Measurements from ENCODE around the gene CNGA4.

The CNGA4 gene

GRCh38 chr11:6237266-6237665, 1.6 kb upstream of the CNGA4 start:
- DNase-seq, result no peak
- no CpG with 5 or more reads among the region's 4 CpGs for WGBS (ENCODE audit: extremely low coverage, insufficient coverage, insufficient read length)
- no peaks in the 10 kb centered on the region for H3K9me3 ChIP-seq (ENCODE audit: insufficient read depth, low read depth, low read length)

GRCh38 chr11:6237761-6238302, 1.1 kb upstream of the CNGA4 start:
- no CpG with 5 or more reads among the region's 5 CpGs for WGBS (ENCODE audit: extremely low coverage, insufficient coverage, insufficient read length)
- no peaks in the 10 kb centered on the region for H3K36me3 ChIP-seq (ENCODE audit: control insufficient read depth in 1 of 2, insufficient read depth in 2 of 2, low read length in 2 of 2)
- no peak overlapping the region for H4K8ac ChIP-seq (ENCODE audit: low read depth, low read length)
- DNase-seq, result no peak
- peaks cover 2 to 5% of the 10 kb centered on the region in 2 experiments for H3K4me1 ChIP-seq (ENCODE audit: control insufficient read depth in 1 of 2, insufficient read depth in 2 of 2, low read length in 2 of 2)
- no peak overlapping the region for H4K91ac ChIP-seq (ENCODE audit: low read depth, low read length)
- no peak overlapping the region for H3K4me2 ChIP-seq (ENCODE audit: low read length)
- H4K12ac ChIP-seq (ENCODE audit: low read depth, low read length), result no peak overlapping the region
- no peaks in the 10 kb centered on the region for H3K27me3 ChIP-seq (ENCODE audit: insufficient read depth, low read length)
- H2AFZ ChIP-seq (ENCODE audit: insufficient read depth, low read length, poor library complexity), result no peak overlapping the region
- no peak overlapping the region for H2BK5ac ChIP-seq (ENCODE audit: low read depth, low read length, poor library complexity)
- H3K79me2 ChIP-seq (ENCODE audit: control insufficient read depth, insufficient read depth, low read length, poor library complexity), result peaks cover 5% of the 10 kb centered on the region
- H3K9me3 ChIP-seq (ENCODE audit: insufficient read depth, low read depth, low read length), result no peaks in the 10 kb centered on the region
- H3K23ac ChIP-seq (ENCODE audit: low read length), result no peak overlapping the region
- H3K4ac ChIP-seq (ENCODE audit: low read depth, low read length), result no peak overlapping the region
- H3K9ac ChIP-seq (ENCODE audit: low read length), result no peak overlapping the region
- H3K79me1 ChIP-seq (ENCODE audit: low read length), result peaks cover 7% of the 10 kb centered on the region
- H2AK5ac ChIP-seq (ENCODE audit: low read length), result no peak overlapping the region
- H3K14ac ChIP-seq (ENCODE audit: low read length), result no peak overlapping the region
- no peak overlapping the region for H2BK120ac ChIP-seq (ENCODE audit: insufficient read depth, low read length, poor library complexity)
- no peak overlapping the region for H2BK12ac ChIP-seq (ENCODE audit: low read length)
- H3K27ac ChIP-seq (ENCODE audit: low read depth, low read length), result no peak overlapping the region
- no peak overlapping the region for H3K18ac ChIP-seq (ENCODE audit: low read length)
- H3K4me3 ChIP-seq (ENCODE audit: low read depth, low read length), result no peak overlapping the region

More at GRCh38 chr11:6237266-6237665, 1.6 kb upstream of the CNGA4 start:
- Histone ChIP-seq H4K12ac (ENCODE audit: low read depth, low read length) (no peak overlapping the region), H3K23ac (ENCODE audit: low read length) (no peak overlapping the region), H3K79me2 (ENCODE audit: control insufficient read depth, insufficient read depth, low read length, poor library complexity) (peaks cover 5% of the 10 kb centered on the region), H2BK12ac (ENCODE audit: low read length) (no peak overlapping the region), H3K4me3 (ENCODE audit: low read depth, low read length) (no peak overlapping the region), H3K9ac (ENCODE audit: low read length) (no peak overlapping the region), H3K27me3 (ENCODE audit: insufficient read depth, low read length) (no peaks in the 10 kb centered on the region), H3K4me1 (ENCODE audit: control insufficient read depth in 1 of 2, insufficient read depth in 2 of 2, low read length in 2 of 2) (peaks cover 2 to 5% of the 10 kb centered on the region in 2 experiments), H3K4ac (ENCODE audit: low read depth, low read length) (no peak overlapping the region), H3K79me1 (ENCODE audit: low read length) (peaks cover 7% of the 10 kb centered on the region), H3K36me3 (ENCODE audit: control insufficient read depth in 1 of 2, insufficient read depth in 2 of 2, low read length in 2 of 2) (no peaks in the 10 kb centered on the region), H3K18ac (ENCODE audit: low read length) (no peak overlapping the region), H3K14ac (ENCODE audit: low read length) (no peak overlapping the region), H3K27ac (ENCODE audit: low read depth, low read length) (no peak overlapping the region), H2AK5ac (ENCODE audit: low read length) (no peak overlapping the region), H2BK5ac (ENCODE audit: low read depth, low read length, poor library complexity) (no peak overlapping the region), H2AFZ (ENCODE audit: insufficient read depth, low read length, poor library complexity) (no peak overlapping the region), H4K91ac (ENCODE audit: low read depth, low read length) (no peak overlapping the region), H4K8ac (ENCODE audit: low read depth, low read length) (no peak overlapping the region), H3K4me2 (ENCODE audit: low read length) (no peak overlapping the region), H2BK120ac (ENCODE audit: insufficient read depth, low read length, poor library complexity) (no peak overlapping the region)

DNA sequence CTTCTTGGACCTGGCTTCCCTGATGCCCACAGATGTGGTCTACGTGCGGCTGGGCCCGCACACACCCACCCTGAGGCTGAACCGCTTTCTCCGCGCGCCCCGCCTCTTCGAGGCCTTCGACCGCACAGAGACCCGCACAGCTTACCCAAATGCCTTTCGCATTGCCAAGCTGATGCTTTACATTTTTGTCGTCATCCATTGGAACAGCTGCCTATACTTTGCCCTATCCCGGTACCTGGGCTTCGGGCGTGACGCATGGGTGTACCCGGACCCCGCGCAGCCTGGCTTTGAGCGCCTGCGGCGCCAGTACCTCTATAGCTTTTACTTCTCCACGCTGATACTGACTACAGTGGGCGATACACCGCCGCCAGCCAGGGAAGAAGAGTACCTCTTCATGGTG, 1.2 kb downstream of the CNGA4 start:
- Histone ChIP-seq H3K4me2 (ENCODE audit: low read length) (no peak overlapping the region), H3K27me3 (ENCODE audit: insufficient read depth, low read length) (no peaks in the 10 kb centered on the region), H3K79me2 (ENCODE audit: control insufficient read depth, insufficient read depth, low read length, poor library complexity) (no peaks in the 10 kb centered on the region), H3K4me1 (ENCODE audit: control insufficient read depth in 1 of 2, insufficient read depth in 2 of 2, low read length in 2 of 2) (no peaks in the 10 kb centered on the region), H2AFZ (ENCODE audit: insufficient read depth, low read length, poor library complexity) (no peak overlapping the region), H3K4me3 (ENCODE audit: low read depth, low read length) (no peak overlapping the region), H4K12ac (ENCODE audit: low read depth, low read length) (no peak overlapping the region), H4K91ac (ENCODE audit: low read depth, low read length) (no peak overlapping the region), H3K14ac (ENCODE audit: low read length) (no peak overlapping the region), H4K8ac (ENCODE audit: low read depth, low read length) (no peak overlapping the region), H3K27ac (ENCODE audit: low read depth, low read length) (no peak overlapping the region), H2BK120ac (ENCODE audit: insufficient read depth, low read length, poor library complexity) (no peak overlapping the region), H2AK5ac (ENCODE audit: low read length) (no peak overlapping the region), H3K36me3 (ENCODE audit: control insufficient read depth in 1 of 2, insufficient read depth in 2 of 2, low read length in 2 of 2) (no peaks in the 10 kb centered on the region), H3K9me3 (ENCODE audit: insufficient read depth, low read depth, low read length) (no peaks in the 10 kb centered on the region), H2BK12ac (ENCODE audit: low read length) (no peak overlapping the region), H3K18ac (ENCODE audit: low read length) (no peak overlapping the region), H3K23ac (ENCODE audit: low read length) (no peak overlapping the region), H3K4ac (ENCODE audit: low read depth, low read length) (no peak overlapping the region), H3K9ac (ENCODE audit: low read length) (no peak overlapping the region), H2BK5ac (ENCODE audit: low read depth, low read length, poor library complexity) (no peak overlapping the region), H3K79me1 (ENCODE audit: low read length) (peaks cover 5% of the 10 kb centered on the region)
- peak; percentile 85 to 95 for DNase-seq
- no CpG with 5 or more reads among the region's 28 CpGs for WGBS (ENCODE audit: extremely low coverage, insufficient coverage, insufficient read length)

DNA sequence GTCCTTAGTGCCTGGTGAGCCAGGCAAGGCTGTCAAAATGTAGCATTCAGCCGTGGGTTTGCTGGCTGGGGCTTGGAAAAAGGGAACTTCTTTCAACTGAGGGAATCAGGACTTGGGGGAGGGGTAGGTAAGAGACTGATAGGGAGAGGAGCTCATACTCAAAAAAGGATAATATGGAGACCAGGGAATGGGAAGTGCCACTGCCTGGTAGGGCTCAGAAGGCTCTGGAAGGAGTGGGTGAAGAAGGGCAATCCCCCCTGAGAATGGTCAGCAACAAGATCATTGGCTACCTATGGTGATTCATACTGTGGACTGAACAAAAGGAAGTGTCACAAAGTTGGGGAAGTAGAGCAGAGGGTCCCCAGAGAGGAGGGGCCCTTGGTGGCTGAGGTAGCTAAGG, 1.9 kb downstream of the CNGA4 start:
- H2AFZ ChIP-seq (ENCODE audit: insufficient read depth, low read length, poor library complexity), result no peak overlapping the region
- no peak overlapping the region for H2BK12ac ChIP-seq (ENCODE audit: low read length)
- no peak overlapping the region for H3K9ac ChIP-seq (ENCODE audit: low read length)
- H3K23ac ChIP-seq (ENCODE audit: low read length), result no peak overlapping the region
- H3K4me2 ChIP-seq (ENCODE audit: low read length), result no peak overlapping the region
- H3K9me3 ChIP-seq (ENCODE audit: insufficient read depth, low read depth, low read length), result no peaks in the 10 kb centered on the region
- no peak overlapping the region for H3K27ac ChIP-seq (ENCODE audit: low read depth, low read length)
- no peak overlapping the region for H4K12ac ChIP-seq (ENCODE audit: low read depth, low read length)
- no peaks in the 10 kb centered on the region for H3K79me2 ChIP-seq (ENCODE audit: control insufficient read depth, insufficient read depth, low read length, poor library complexity)
- no peaks in the 10 kb centered on the region for H3K27me3 ChIP-seq (ENCODE audit: insufficient read depth, low read length)
- H3K4me1 ChIP-seq (ENCODE audit: control insufficient read depth in 1 of 2, insufficient read depth in 2 of 2, low read length in 2 of 2), result no peaks in the 10 kb centered on the region
- H3K79me1 ChIP-seq (ENCODE audit: low read length), result peaks cover 3% of the 10 kb centered on the region
- H3K4ac ChIP-seq (ENCODE audit: low read depth, low read length), result no peak overlapping the region
- no peak overlapping the region for H2BK120ac ChIP-seq (ENCODE audit: insufficient read depth, low read length, poor library complexity)
- no peak for DNase-seq
- WGBS (ENCODE audit: extremely low coverage, insufficient coverage, insufficient read length), result no CpG with 5 or more reads among the region's 1 CpG
- H4K91ac ChIP-seq (ENCODE audit: low read depth, low read length), result no peak overlapping the region
- no peak overlapping the region for H2BK5ac ChIP-seq (ENCODE audit: low read depth, low read length, poor library complexity)
- no peak overlapping the region for H2AK5ac ChIP-seq (ENCODE audit: low read length)
- H3K14ac ChIP-seq (ENCODE audit: low read length), result no peak overlapping the region
- no peak overlapping the region for H3K18ac ChIP-seq (ENCODE audit: low read length)
- no peak overlapping the region for H4K8ac ChIP-seq (ENCODE audit: low read depth, low read length)
- no peak overlapping the region for H3K4me3 ChIP-seq (ENCODE audit: low read depth, low read length)
- H3K36me3 ChIP-seq (ENCODE audit: control insufficient read depth in 1 of 2, insufficient read depth in 2 of 2, low read length in 2 of 2), result no peaks in the 10 kb centered on the region
